Panc1 (cell line): ENCODE measurements around the gene PAX7. TPM values are rescaled to one million over a fixed set of nuclear protein-coding genes. Genes with fewer than 3 reads are reported as not detected.

Source experiments
- ATAC-seq: fragments of 200-7000 bp; cut with Tn5 transposase; 2 replicates; pipeline ENCODE4 v1.9.1; 2020; ENCODE audit warnings: mild to moderate bottlenecking, moderate library complexity
- BruUV-seq: library from RNA; stranded (reverse); fragments of 400-500 nt; replicated peaks from 2 replicates; lab custom pipeline; 2021; lab: Mats Ljungman, UMichigan
- CTCF ChIA-PET: fragments of 300-600 bp; sonication (Branson Sonifier 250); formaldehyde crosslinking; loops from one replicate; lab custom pipeline; 2022; ENCODE audit warnings: antibody characterized with exemption; lab: Charles Lee
- POLR2A ChIA-PET: fragments of 300-600 bp; sonication (Branson Sonifier 250); formaldehyde crosslinking; loops from one replicate; lab custom pipeline; 2022; ENCODE audit warnings: antibody characterized with exemption; lab: Charles Lee
- DNase-seq: peaks from one replicate; pipeline ENCODE4 v3.0.0-alpha.2; 2010; ENCODE audit warnings: low read depth, low spot score
- H3K27ac ChIP-seq: 2 replicates; pipeline ENCODE4 v1.5.1; 2011; ENCODE audit warnings: mild to moderate bottlenecking, low read length, inconsistent platforms
- H3K27me3 ChIP-seq: fragments of 200-500 bp; sonication (Bioruptor generic); 2 replicates; pipeline ENCODE4 v1.6.0; 2014; ENCODE audit warnings: low read length, inconsistent platforms; ENCODE audit not compliant: control insufficient read depth, insufficient read depth
- H3K36me3 ChIP-seq: fragments of 200-500 bp; sonication (Bioruptor generic); 2 replicates; pipeline ENCODE4 v1.5.1; 2014; ENCODE audit warnings: inconsistent platforms, mild to moderate bottlenecking, low read length, moderate library complexity; ENCODE audit not compliant: control insufficient read depth, insufficient read depth
- H3K4me1 ChIP-seq: 2 replicates; pipeline ENCODE4 v1.5.1; 2011; ENCODE audit warnings: inconsistent platforms, mild to moderate bottlenecking, low read length, moderate library complexity; ENCODE audit not compliant: control insufficient read depth, insufficient read depth
- H3K4me3 ChIP-seq, 2 experiments: 2 replicates each; pipeline ENCODE4 v1.5.1; 2011 to 2012; ENCODE audit warnings: low read depth in 2 of 2, low read length in 2 of 2, mild to moderate bottlenecking in 2 of 2, inconsistent platforms in 1 of 2, moderate library complexity in 1 of 2
- H3K9me3 ChIP-seq: fragments of 200-500 bp; sonication (Bioruptor generic); 2 replicates; pipeline ENCODE4 v1.5.1; 2014; ENCODE audit warnings: low read depth, mild to moderate bottlenecking, inconsistent platforms, low read length, moderate library complexity; ENCODE audit not compliant: control insufficient read depth, insufficient read depth
- CTCF ChIP-seq: fragments of 450-650 bp; IDR thresholded peaks from 2 replicates; pipeline ENCODE4 v1.5.1; 2017; ENCODE audit warnings: mild to moderate bottlenecking
- POLR2AphosphoS5 ChIP-seq: IDR thresholded peaks from 2 replicates; pipeline ENCODE4 v1.6.1; 2012; ENCODE audit warnings: mild to moderate bottlenecking, low read depth, low read length, moderate library complexity
- REST ChIP-seq, 2 experiments: IDR thresholded peaks; 2 replicates each; pipeline ENCODE4 v1.6.1; 2011 to 2012; ENCODE audit warnings: low read depth in 2 of 2, control low read depth in 1 of 2, low read length in 1 of 2, mild to moderate bottlenecking in 1 of 2, moderate library complexity in 1 of 2; ENCODE audit not compliant: insufficient read depth in 1 of 2
- SIN3A ChIP-seq: IDR thresholded peaks from 2 replicates; pipeline ENCODE4 v1.6.1; 2012; ENCODE audit warnings: low read depth, mild to moderate bottlenecking, low read length, moderate library complexity, borderline replicate concordance; ENCODE audit not compliant: insufficient read depth
- TCF7L2 ChIP-seq: IDR thresholded peaks from 2 replicates; pipeline ENCODE4 v1.6.1; 2011; ENCODE audit warnings: mild to moderate bottlenecking, low read depth, low read length, inconsistent platforms
- in situ Hi-C: cut with HindIII; loops from 2 replicates; pipeline ENCODE4 v1.10.0; 2016; ENCODE audit warnings: low sequenced_read_pairs, low pct_unique_long_range_greater_than_20kb
- intact Hi-C: fragments of 100-400 bp; cut with micrococcal nuclease; formaldehyde crosslinking; loops from one replicate; pipeline ENCODE4 v1.10.0; 2022; ENCODE audit not compliant: unreplicated experiment
- total RNA-seq: library from RNA; stranded (reverse); gene quantifications from one replicate; pipeline ENCODE4 v1.2.1, GENCODE V29; 2021; ENCODE audit not compliant: unreplicated experiment

Gene PAX7
- total RNA-seq, 1 experiment from 2014 or later, result not detected

GRCh38 chr1:18726368-18726767 is 95.7 kb downstream of the PAX7 start:
- in situ Hi-C loops (no loop called here), intact Hi-C loops (no loop called here)
- Histone ChIP-seq H3K27me3 (no peaks in the 10 kb centered on the region), H3K9me3 (no peaks in the 10 kb centered on the region), H3K4me3 (no peak overlapping the region), H3K27ac (no peak overlapping the region), H3K4me1 (no peaks in the 10 kb centered on the region), H3K36me3 (no peaks in the 10 kb centered on the region)
- no peak for DNase-seq
- ChIA-PET POLR2A (no interaction called here), CTCF (no interaction called here)
- no peak for ATAC-seq
- no TSS peak for BruUV-seq
- TF ChIP-seq TCF7L2 (no peak), CTCF (no peak), SIN3A (no peak), REST (IDR thresholded peaks at IDR 0.05; ENCODE audit: insufficient read depth in 1 of 2, low read depth in 2 of 2, low read length in 1 of 2) (no peak), POLR2AphosphoS5 (no peak)

GRCh38 chr1:18727956-18728355 is 97.3 kb downstream of the PAX7 start:
- in situ Hi-C loops, result no loop called here
- no peaks in the 10 kb centered on the region for H3K36me3 ChIP-seq
- TF ChIP-seq TCF7L2, result no peak
- TF ChIP-seq REST (IDR thresholded peaks at IDR 0.05; ENCODE audit: insufficient read depth in 1 of 2, low read depth in 2 of 2, low read length in 1 of 2), result no peak
- TF ChIP-seq CTCF, result no peak
- no peak for TF ChIP-seq SIN3A
- TF ChIP-seq POLR2AphosphoS5, result no peak
- H3K4me3 ChIP-seq, result no peak overlapping the region
- ChIA-PET POLR2A (interaction anchor here (0.7 kb wide), 1 partner anchor 1369 kb away, joined by 6 read pairs; no protein-coding TSS in a partner anchor), CTCF (no interaction called here)
- H3K27me3 ChIP-seq, result no peaks in the 10 kb centered on the region
- ATAC-seq, result no peak
- intact Hi-C loops, result no loop called here
- H3K27ac ChIP-seq, result no peak overlapping the region
- no peaks in the 10 kb centered on the region for H3K4me1 ChIP-seq
- DNase-seq, result no peak
- H3K9me3 ChIP-seq, result no peaks in the 10 kb centered on the region
- BruUV-seq, result no TSS peak
